HG03196 (cell line): Measurements from ENCODE around the gene LRMDA.
"Not testable (repeated sequence)": the region's sequence is repeated elsewhere in the genome, so short reads cannot be mapped to it uniquely, and the experiment has no call there.

ENCODE experiments used
- ATAC-seq: cut with Tn5 transposase; IDR thresholded peaks from one replicate; pipeline ENCODE4 v1.9.1; 2021; ENCODE audit not compliant: unreplicated experiment

The LRMDA gene

DNA sequence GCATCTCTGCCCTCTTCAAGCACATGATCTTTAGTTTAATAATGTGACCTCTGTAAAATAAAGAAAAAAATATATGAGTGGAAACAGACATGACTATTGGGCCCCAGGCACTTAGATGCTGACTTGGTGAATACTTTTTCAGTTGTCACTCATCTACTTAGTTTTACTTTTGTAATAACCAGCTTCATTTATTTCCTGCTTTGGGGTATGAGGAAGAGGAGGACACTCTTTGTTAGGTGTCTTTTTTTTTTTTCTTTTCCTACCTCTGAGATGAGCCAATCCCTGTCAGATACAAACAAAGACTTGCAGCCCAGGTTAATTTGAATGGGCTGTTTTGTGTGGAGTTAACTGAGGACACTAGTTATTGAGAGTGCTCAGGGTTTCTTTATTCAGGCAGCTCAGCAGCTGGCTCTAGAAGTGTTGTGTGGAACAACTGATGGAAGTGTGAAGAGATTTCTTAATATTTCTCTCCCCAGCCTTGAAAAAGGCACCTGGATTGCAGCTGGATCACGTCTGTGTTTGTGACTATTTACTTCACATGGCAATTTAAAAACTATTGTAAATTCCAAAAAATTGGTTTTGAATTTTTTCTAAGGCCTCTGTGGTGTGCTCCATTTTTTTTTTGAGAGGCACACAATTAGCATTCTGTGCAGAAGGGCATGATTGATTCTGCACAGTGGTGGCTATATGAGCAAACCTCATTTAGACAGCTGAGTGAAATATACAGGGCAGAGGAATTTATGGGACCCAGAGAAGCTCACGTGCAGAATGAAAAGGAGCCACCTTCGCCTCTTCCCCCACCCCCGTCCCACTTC lies 333.8 kb downstream of the LRMDA start:
- ATAC-seq, result no peak

DNA sequence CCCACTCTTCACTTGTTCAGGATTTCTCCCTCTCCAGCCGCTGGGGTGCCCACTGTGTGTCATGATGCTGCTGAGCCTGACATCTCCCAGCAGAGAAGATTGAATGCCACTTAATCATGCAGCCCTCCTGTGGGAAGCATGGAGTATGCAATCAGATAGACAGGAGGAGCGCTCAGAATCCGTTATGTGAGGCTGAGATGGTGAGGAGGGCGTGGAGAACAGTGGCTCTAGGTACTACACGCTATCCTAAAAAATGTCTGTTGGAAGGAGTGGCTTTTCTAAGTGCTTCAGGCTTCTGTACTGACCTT lies 334.3 kb downstream of the LRMDA start:
- ATAC-seq, result no peak

DNA sequence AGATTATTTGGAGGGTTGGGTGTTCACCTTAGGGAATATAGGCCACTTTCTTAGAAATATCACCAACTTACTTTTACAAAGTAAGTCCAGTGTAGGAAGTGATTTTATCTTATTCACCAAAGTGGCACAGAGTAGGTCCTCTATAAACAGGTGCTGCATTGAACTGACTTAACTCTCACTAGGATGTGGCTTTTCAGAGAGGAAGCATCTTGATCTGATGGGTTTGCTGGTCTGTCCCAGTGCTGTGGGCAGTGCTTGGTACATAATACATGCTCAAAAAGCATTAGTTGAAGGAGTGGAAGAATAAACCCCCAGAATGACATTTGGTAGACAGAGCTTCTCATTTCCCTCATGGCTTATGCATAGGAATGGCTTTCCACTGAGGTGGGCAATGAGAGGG lies 334.7 kb downstream of the LRMDA start:
- no peak for ATAC-seq

DNA sequence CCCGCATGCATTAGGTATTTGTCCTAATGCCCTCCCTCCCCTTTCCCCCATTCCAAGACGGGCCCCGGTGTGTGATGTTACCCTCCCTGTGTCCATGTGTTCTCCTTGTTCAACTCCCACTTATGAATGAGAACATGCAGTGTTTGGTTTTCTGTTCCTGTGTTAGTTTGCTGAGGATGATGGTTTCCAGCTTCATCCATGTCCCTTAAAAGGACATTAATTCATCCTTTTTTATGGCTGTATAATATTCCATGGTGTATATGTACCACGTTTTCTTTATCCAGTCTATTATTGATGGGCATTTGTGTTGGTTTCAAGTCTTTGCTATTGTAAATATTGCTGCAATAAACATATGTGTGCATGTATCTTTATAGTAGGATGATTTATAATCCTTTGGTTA lies 335.3 kb downstream of the LRMDA start:
- not testable (repeated sequence) for ATAC-seq

DNA sequence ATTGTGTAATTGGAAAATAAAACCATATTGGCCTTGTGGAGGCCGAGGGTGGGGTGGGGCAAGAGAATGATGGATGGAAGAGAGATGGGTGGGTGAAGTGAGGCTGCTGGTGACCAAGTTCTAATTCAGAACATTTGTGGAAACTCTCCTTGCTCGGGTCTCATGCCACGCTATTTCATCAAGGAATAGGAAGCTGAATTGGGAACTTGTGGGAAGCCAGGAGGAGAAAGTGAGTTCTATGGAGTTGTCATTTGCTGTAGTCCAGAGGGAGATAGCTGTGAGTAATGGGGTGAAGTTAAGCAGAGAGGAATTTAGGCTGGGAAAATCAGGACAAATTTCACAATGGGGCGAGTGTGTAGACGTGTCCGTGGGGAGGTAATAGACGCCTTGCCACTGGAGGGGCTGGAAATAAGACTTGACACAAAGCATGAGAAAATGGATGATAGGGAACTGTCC lies 339.2 kb downstream of the LRMDA start:
- ATAC-seq, result no peak

DNA sequence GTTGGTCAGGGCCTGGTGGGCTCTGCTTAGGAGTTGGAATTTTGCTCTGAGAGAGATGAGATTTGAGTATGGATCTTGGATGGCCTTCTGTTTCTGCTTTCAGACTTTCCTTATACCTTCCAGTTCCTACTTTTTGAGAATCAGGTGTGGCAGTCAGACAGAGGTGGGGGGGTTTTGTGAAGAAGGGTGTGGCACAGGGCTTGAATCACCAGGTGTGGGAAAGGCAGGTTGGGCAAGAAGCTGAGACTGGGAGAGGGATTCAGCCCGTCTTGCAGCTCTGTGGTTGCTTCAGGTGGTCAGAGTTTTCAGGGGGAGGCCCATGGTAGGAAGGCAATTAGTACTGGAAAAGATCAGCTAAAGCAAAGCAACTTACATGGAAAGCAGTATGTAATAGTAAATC lies 340.2 kb downstream of the LRMDA start:
- no peak for ATAC-seq

DNA sequence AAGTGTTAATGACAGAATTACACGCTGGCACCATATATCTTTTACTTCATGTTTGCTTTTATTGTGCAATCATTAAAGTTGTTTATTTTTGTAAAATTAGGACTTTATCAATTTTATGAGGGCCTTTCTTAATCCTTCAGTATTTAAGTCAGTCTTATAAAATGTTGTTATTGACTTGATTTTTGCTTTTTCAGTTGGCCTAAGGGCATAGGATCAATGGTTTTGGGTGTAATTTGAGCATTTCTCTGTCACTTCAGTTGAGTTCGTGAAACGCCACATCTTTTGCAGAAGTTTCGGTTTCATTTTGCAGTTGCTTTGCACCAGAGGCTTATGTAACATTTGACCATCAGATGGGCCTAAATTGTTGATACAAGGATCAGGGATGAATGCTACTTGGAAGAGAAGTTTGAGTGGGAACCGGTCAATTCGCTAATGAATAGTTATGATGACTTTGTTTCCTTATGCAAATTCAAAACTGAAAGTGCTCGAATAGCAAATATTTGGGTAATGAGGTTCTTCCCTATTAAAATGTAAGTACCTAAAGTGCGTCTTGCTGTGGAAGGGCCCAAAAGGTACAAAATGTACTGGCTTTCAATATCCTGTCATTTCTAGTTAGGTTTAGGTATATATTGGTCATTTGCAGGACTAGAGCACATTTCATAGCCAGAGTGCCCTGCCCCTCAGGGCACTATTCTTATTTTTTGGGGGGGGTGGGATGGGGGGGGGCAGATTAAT lies 340.9 kb downstream of the LRMDA start:
- no peak for ATAC-seq

DNA sequence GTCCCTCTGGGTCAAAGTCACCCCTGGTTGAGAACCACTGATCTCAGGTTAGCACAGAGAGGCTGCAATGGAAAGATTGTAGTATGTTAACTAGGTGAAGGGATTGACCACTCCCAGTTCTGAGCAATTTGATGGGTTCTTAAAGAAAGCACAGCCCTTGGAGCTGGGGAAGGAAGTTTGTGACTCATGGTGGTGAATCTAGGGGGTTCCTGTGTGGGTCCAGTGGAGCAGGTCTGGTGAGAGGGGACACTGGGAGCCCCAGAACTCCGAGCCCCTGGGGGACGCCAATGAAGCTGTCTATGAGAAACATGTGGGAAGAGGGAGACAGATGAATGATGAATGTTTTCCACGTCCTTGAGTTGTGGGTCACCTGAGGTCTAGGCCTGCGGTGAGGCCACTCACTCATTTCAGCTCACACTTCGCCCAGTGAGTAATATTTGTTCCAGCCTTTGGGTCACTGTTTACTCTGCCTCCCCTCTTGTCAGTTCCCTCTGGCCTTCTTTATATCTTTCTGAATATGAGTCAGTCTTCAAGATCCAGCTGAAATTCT lies 341.9 kb downstream of the LRMDA start:
- ATAC-seq, result no peak

DNA sequence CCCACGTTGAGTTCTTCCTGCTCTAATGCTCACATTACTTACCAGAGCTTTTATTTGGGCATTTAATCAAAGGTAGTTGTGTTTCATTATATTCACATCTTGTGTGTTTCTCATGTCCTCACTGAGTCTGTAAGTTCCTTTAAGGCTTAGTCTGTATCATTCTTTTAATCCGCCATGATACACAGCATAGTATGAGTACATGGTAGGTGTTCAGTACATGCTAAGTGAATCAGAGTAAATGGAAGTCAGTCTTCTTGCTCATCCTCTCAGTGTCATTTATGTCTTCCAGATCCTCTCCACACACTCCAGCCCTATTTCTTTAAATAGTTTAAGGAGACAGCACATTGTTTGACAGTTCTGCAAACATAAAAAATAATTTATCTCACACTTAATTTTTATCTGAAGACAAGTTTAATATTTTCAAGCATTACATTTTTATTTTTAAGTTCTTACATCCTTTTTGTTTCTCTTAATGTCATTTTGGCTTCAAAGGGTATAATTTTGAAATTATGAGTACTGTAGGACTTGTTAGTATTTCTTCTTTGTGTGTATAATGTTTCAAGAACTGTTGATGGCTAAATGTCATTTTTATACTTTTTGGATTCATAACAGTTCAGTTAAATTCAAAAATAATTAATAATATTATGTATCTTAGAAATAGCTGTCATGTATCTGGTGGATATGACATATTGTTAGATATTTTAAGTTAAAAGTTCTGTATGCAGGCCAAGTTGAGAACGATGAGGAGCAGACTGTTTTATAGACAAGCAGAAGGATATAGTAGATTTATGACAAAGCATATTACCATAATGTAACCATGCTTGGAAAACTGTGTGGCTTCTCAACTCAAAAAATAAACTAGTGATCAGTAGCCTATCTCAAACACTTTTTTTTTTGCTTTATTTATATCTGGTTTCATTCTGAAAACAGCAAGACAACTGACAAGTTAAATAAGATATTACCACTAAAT lies 342.7 kb downstream of the LRMDA start:
- no peak for ATAC-seq

DNA sequence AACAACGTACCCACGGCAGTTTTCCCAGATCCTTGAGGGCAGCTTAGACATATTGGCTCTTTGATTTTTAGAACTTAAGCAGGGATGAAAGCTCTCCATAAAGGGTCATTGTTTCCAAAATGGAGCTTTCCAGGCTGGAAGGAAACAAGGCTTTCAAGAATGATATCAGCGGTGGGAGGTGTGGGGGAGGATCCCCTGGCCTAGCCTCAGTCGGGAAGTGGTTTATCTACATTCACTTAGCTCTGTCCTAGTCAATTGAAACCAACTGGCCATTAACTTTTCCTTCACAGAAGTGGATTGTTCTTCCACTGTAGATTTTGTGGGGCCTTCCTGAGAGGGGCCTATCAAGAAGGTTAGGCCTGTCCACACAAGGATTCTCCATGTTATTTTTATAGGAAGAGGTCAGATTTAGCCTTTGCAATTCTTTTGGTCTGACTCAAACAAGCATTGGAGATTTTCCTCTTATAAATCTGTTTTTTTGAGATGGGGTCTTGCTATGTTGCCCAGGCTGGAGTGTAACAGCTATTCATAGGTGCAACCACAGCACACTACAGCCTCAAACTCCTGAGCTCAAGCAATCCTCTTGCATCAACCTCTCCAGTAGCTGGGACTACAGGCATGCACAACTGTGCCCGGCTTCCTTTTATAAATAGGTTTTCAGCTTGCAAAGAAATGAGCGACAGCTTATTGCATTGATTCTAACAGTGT lies 343.5 kb downstream of the LRMDA start:
- no peak for ATAC-seq

DNA sequence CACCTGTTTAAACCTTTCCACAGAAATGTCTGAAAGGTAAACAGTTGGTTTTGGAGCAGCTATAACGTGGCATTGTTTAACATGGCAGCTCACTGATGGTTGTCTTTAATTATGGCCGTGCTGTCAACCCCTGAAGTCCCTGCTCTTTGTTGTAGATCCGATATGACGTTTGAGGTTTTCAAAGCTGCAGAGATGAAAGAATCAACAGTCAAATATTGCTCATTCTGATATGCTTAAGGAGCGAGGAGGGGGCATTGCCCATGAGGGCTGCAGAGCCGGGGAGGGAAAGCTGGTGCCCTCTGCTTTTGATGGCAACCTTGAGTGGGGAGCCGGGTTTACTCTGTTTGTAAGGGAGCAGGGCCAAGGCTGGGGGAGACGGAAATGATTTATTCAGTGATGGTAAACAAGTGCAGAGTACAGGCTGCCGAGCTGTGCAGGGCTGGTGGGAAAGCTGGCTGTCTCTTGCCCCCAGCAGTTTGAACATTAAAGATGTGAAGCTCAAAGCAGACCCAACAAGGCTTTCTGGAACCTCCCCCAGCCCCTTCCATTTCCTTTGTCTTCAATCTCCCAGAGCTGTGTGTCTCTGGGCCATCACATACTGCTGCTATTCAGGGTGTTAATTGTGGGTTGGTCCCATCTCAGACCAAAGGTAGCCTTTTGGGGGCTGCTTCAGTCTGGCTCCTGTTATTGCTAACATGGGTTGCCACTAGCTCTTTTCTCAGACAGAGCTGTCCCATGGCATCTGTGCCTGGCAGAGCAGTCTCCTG lies 345.5 kb downstream of the LRMDA start:
- no peak for ATAC-seq

DNA sequence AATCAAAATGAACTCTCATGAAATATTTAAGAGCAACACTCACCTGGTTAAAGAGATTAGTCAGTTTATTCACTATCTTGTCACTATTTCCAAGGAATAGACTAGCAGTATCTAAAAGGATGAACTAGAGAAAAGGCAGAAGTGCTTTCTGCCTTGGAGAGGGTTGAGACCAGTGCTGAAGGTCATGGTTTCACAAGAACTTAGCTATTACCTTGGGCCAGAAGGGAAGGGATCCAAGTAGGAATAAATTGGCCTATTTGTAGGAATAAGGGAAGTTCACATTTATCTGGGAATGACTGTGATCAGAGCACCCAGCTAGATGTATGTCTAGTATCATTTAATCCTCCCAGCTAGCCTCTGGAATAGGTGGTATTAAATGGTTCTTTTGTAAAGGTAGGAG lies 347.2 kb downstream of the LRMDA start:
- no peak for ATAC-seq

DNA sequence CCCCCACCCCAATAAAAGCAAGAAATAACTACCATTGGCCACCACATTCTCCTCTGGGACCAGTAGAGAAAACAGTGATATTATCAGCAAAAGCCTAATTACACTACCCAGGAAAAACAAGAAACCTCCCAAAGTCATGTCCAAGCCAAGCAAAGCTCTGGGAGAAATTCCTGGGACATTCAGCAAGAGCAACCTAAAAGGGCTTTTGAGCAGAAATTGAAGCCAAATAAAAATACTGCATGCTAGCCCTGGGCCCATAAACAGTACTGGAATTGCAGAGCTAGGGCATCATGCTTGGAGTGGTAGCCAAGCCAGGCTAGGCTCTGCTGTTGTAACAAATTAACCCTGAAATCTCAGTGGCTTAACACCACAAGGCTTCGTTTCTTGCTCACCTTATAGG lies 347.9 kb downstream of the LRMDA start:
- ATAC-seq, result no peak

DNA sequence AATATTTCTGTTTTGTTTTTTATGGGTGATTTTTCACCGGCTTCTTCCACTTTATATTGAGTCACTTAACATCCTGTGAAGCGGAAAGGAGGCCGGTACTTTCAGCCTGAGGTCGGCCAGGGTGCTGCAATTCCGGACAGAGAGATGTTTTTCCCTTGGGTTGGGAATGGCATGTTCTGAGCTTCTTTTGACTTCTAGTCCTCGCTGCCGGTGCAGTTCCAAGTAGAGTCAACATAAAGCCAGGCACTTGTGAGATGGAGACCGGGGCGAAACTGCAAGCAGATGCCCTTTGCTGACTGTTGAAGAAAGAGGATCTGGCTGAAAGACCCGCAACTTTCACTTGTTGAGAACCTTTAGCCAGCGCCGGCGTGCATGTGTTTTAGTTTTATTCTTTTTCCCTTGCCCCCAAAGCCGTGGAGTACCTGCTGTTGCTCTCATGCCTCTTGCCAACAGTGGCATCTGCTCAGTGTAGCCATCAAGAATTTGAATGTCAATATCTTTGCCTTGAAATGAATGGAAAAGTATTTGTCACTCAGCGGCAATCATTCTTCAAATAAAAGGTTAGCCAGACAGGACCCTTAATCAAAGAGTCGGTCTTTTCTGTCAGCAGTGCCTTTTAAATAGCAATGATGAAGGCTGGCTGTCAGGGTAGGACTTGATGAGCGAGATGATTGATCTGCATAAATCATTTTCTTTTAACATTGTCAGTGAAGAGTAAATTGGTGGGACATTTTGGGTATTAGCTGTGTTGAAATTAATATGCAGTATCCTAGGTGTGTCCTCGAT lies 351.2 kb downstream of the LRMDA start:
- no peak for ATAC-seq

DNA sequence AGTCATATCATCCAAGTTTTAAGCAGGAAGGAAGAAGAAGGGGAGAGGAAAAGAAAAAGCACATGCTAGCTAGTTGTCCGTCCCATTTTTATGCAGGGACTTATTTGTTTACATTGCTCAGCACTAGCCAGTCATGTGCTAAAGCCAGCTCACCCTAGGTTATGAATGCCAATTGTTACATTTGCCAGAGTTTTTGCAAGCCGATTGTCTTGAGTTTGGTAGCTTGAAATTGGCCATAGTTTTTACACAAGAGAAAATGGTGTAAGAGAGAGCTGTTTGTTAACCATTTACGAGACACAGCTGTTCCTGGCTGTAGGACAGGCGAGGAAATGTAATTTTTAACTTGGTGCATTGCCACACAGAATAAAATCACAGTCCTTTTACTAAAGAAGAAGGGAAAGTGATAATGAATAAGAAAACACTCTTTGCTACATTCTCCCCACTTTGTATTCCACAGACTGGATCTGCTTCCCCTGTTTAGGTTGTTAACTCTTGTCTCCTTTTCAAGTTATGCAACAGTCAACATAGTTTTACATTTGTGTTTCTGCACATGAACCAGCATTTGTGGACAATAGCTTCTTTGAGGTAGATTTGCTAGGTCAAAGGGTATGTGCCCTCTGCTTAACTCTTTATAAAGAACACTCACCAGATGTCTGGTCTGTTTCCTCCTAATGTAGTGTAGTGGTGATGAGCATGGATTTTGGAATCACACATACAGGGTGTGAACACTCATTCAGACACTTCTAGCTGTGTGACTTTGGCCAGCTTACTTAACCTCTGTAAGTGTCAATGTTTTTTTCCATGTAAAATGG lies 357.2 kb downstream of the LRMDA start:
- no peak for ATAC-seq

DNA sequence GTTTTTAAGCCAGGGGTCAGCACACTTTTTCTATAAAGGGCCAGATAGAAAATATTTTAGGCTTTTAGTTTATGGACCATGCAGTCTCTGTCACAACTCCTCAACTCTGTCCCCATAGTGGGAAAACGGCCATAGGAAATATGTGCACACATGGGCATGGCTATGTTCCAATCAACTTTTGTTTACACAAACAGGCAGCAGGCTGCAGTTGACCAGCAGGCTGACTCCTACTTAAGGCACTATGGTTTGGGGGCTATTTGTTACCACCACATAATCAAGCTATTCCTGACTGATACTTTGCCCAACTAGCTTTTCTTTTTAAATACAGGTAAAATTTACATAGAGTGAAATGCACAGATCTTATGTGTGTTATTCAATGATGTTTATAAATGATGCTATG lies 362.4 kb downstream of the LRMDA start:
- no peak for ATAC-seq

DNA sequence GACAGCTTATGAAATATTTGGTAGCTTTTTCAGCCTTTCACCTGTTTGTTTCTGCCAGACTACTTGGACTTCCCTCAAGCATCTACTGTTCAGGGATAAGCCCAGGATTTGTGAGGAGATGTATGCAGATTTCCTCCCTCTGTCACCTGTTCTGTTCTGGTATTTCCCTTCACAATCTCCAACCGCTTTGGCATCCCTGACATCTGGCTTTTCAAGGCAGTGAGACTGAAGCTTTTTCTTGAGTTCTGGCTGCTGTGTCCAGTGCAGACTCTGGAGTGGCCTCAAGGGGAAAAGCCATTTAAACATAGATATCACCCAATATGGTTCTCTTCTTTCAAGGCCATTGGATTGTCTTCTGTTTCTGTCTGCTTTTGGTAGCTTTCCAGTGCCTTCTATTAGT lies 369.7 kb downstream of the LRMDA start:
- no peak for ATAC-seq

DNA sequence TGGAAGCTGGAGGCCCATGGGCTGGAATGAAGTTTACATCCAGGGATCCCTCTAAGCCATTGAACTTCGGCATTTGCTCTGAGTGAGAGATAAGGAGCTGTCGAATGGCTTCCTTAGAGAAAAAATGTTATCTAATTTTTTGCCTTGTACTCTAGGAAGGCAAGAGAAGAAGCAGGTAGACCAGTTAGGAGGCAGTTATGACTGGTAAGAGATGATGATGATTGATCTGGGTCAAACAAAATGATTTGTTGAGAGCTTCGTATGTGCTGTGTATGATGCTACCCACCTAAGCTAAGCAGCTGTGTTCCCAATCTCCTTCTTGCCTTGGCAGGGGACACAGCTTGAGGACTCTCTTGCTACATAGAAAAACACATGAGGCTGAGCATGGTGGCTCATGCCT lies 370.2 kb downstream of the LRMDA start:
- no peak for ATAC-seq
